Measurements from ENCODE around the gene CYRIA.

The CYRIA gene

DNA sequence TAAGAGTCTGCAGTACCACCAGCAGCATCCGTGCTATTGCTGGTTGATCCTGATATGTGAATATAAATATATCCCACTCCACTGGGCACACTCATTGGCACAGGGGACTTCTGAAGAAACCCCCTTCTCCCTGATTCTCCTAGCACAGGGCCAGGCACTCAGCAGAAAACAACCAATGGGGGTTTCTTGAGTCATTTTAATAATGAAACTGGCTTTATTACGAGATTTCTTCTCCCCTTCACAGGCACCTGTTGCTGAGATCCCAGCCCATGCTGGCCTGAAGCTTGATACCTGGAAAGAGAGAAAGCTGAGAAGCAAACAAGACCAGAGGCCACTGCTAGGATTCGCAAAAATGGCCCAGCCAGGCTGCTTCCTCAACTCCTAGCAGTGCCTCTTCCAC, 17.9 kb upstream of the CYRIA start:
- H3K4me3 ChIP-seq (ENCODE audit: low read length), result no peak overlapping the region
- TF ChIP-seq, protein P1, sequence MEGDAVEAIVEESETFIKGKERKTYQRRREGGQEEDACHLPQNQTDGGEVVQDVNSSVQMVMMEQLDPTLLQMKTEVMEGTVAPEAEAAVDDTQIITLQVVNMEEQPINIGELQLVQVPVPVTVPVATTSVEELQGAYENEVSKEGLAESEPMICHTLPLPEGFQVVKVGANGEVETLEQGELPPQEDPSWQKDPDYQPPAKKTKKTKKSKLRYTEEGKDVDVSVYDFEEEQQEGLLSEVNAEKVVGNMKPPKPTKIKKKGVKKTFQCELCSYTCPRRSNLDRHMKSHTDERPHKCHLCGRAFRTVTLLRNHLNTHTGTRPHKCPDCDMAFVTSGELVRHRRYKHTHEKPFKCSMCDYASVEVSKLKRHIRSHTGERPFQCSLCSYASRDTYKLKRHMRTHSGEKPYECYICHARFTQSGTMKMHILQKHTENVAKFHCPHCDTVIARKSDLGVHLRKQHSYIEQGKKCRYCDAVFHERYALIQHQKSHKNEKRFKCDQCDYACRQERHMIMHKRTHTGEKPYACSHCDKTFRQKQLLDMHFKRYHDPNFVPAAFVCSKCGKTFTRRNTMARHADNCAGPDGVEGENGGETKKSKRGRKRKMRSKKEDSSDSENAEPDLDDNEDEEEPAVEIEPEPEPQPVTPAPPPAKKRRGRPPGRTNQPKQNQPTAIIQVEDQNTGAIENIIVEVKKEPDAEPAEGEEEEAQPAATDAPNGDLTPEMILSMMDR (conservative IDR thresholded peaks at IDR 0.05; ENCODE audit: low read depth, low read length), result no peak
- no peak for DNase-seq (ENCODE audit: low read depth)

GRCh38 chr2:16682431-16683118, 16.9 kb upstream of the CYRIA start:
- TF ChIP-seq, protein P1 (conservative IDR thresholded peaks at IDR 0.05; ENCODE audit: low read depth, low read length), result no peak
- no peak overlapping the region for H3K4me3 ChIP-seq (ENCODE audit: low read length)
- DNase-seq (ENCODE audit: low read depth), result no peak

DNA sequence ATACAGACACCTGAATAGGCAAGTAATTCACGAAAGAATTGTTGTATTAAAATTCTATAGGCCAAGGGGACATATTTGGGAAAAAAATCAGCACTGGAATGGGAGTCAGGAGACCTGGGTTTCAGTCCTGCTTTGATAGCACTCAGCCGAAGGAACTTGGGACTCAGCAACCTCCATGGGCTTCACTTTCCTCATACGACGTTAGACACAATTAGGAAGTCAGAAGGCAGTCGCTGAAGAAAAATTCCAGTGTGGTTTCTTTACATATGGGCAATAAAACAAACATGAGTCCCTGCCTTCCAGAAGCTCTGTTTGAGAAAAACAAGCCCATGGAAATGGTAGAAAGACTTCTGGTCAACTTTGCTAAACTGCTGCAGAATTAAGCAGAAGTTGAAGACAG, 15.1 kb upstream of the CYRIA start:
- H3K4me3 ChIP-seq (ENCODE audit: low read length), result no peak overlapping the region
- no peak for DNase-seq (ENCODE audit: low read depth)
- TF ChIP-seq, protein P1 (conservative IDR thresholded peaks at IDR 0.05; ENCODE audit: low read depth, low read length), result no peak

DNA sequence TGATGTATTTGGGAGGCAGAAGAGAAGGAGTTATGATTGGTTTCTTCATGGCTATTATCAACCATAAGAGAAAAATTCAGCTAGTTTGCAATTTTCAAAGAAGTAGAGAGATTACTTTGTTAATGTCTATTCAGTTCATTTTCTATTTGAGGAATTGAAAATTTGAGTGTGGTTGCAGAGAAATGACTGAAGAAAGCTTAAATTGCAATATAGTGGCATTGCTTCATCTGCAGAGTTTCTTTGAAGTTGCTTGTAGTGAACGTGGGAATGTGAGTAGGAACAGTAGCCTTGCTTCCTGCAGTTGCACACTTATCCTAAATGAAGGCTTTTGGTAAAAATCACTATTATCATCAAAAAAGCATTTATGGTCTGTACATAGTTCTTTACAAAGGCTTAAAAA, 14.7 kb upstream of the CYRIA start:
- no peak overlapping the region for H3K4me3 ChIP-seq (ENCODE audit: low read length)
- no peak for DNase-seq (ENCODE audit: low read depth)
- TF ChIP-seq, protein P1 (conservative IDR thresholded peaks at IDR 0.05; ENCODE audit: low read depth, low read length), result no peak

GRCh38 chr2:16678964-16679363, 13.3 kb upstream of the CYRIA start:
- DNase-seq (ENCODE audit: low read depth), result no peak
- H3K4me3 ChIP-seq (ENCODE audit: low read length), result no peak overlapping the region
- TF ChIP-seq, protein P1 (conservative IDR thresholded peaks at IDR 0.05; ENCODE audit: low read depth, low read length), result no peak

- no peak overlapping the region for H3K4me3 ChIP-seq (ENCODE audit: low read length)
- TF ChIP-seq, protein P1 (conservative IDR thresholded peaks at IDR 0.05; ENCODE audit: low read depth, low read length), result no peak
- DNase-seq (ENCODE audit: low read depth), result no peak
Observed at GRCh38 chr2:16677875-16678274, 12.2 kb upstream of the CYRIA start.

DNA sequence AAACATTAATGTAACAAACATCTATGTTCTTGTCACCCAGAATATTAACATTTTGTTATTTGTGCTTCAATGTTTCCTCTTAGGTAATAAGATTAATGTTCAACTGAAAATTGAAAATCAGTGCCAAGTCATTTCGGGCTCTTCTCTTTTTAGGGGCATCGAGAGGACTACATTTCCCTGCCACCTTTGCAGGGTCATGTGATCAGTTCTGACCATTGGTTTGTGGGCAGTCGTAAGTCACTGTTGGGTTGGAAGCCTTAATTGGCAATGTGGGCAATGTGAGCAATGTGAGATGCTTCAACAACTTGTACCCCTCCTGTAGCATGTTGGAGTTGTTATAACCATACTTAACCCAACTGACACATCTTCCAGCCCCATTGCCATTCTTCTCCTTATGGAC, 10.1 kb upstream of the CYRIA start:
- TF ChIP-seq, protein P1 (conservative IDR thresholded peaks at IDR 0.05; ENCODE audit: low read depth, low read length), result no peak
- no peak overlapping the region for H3K4me3 ChIP-seq (ENCODE audit: low read length)

More for the DNA sequence above, 10.1 kb upstream of the CYRIA start:
- no peak for DNase-seq (ENCODE audit: low read depth)

Measured in retinal pigment epithelial cell (primary cell).